22Rv1 (cell line): ENCODE results near the gene FCHSD2.
"Not testable (repeated sequence)": the region's sequence is repeated elsewhere in the genome, so short reads cannot be mapped to it uniquely, and the experiment has no call there.

Experiments used
- H3K27ac ChIP-seq: fragments of 450-650 bp; 2 replicates; pipeline ENCODE4 v1.5.1; 2017
- ZFX ChIP-seq: fragments of 450-650 bp; IDR thresholded peaks from 2 replicates; pipeline ENCODE4 v1.6.1; 2017; ENCODE audit warnings: antibody characterized with exemption, borderline replicate concordance
- TF ChIP-seq, protein P1 (sequence below): fragments of 450-650 bp; IDR thresholded peaks from 2 replicates; pipeline ENCODE4 v1.5.1; 2017; ENCODE audit warnings: mild to moderate bottlenecking

FCHSD2 gene

GRCh38 chr11:72828081-72828567 is 314.0 kb downstream of the FCHSD2 start:
- H3K27ac ChIP-seq: no peak overlapping the region
- TF ChIP-seq ZFX: no peak
- TF ChIP-seq, protein P1, sequence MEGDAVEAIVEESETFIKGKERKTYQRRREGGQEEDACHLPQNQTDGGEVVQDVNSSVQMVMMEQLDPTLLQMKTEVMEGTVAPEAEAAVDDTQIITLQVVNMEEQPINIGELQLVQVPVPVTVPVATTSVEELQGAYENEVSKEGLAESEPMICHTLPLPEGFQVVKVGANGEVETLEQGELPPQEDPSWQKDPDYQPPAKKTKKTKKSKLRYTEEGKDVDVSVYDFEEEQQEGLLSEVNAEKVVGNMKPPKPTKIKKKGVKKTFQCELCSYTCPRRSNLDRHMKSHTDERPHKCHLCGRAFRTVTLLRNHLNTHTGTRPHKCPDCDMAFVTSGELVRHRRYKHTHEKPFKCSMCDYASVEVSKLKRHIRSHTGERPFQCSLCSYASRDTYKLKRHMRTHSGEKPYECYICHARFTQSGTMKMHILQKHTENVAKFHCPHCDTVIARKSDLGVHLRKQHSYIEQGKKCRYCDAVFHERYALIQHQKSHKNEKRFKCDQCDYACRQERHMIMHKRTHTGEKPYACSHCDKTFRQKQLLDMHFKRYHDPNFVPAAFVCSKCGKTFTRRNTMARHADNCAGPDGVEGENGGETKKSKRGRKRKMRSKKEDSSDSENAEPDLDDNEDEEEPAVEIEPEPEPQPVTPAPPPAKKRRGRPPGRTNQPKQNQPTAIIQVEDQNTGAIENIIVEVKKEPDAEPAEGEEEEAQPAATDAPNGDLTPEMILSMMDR: no peak

GRCh38 chr11:72827656-72828055 is 314.5 kb downstream of the FCHSD2 start:
- not testable (repeated sequence) for H3K27ac ChIP-seq

- no peak for TF ChIP-seq ZFX
- TF ChIP-seq, protein P1: no peak
- H3K27ac ChIP-seq: no peak overlapping the region
These were observed 315.1 kb downstream of the FCHSD2 start for GRCh38 chr11:72826942-72827480.

GRCh38 chr11:72826191-72826941 is 315.8 kb downstream of the FCHSD2 start:
- TF ChIP-seq, protein P1: no peak
- no peak for TF ChIP-seq ZFX
- no peak overlapping the region for H3K27ac ChIP-seq

DNA sequence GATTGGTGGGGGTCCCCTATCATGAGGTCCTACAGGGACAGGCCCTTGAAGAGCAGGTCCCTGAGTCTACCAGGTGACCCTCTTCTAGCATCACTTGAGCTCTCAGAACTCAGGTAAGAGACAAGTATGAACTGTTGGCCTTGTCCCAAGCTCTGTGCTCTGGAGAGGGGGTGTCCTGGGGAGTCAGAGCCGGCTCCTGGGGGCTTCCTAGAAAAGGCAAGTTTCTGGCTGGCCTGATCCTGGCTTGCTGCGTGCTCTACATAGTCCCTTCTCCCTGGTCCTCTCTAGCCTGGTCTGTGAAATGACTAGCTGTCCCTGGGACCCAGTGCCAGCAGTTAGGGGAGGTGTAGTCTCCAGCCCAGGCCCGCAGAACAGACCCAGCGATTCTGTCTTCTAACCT is 316.5 kb downstream of the FCHSD2 start:
- no peak overlapping the region for H3K27ac ChIP-seq
- TF ChIP-seq ZFX: no peak
- TF ChIP-seq, protein P1: no peak

DNA sequence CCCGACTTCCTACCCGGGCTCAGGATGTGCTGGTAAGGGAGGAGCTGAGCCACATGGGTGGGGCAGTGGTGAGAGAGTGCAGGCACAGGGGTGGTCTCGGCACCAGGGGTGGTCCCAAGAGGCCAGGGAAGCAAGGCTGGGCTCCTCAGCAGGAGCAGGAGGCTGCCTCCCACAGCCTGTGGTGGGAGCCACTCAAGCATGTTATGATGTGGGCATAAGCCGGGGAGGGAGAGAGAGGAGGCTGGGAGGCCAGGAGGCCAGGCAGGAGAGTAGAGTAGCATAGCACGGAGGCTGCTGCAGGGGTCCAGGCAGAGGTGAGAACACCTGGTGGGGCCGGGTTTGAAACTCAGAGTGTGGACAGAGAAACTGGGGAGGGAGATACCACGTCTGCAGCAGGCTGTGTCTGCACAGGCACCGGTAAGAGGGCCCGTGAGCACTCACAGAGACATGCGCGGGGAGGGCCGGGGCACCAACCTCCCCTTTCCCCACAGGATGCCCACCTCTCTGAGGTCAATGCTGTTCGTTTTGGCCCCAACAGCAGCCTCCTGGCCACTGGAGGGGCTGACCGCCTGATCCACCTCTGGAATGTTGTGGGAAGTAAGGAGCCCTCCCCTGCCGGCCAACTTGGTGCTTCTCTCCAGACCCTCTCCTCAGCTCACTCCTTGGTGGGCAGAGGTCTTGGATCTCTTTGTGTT is 317.2 kb downstream of the FCHSD2 start:
- no peak overlapping the region for H3K27ac ChIP-seq
- TF ChIP-seq, protein P1: no peak
- no peak for TF ChIP-seq ZFX

GRCh38 chr11:72824020-72824419 is 318.1 kb downstream of the FCHSD2 start:
- TF ChIP-seq ZFX: no peak
- TF ChIP-seq, protein P1: no peak
- H3K27ac ChIP-seq: no peak overlapping the region
